Activated T-helper 1 cell treated with Interleukin-2 at 50 U/mL for 16 hours (primary cell): Measurements from ENCODE around the gene CXXC5.

Experiments used
- DNase-seq: peaks from one replicate; pipeline ENCODE4 v3.0.0-alpha.2; 2020; ENCODE audit warnings: low read depth

CXXC5 gene

GRCh38 chr5:139682016-139682975, 34.1 kb downstream of the CXXC5 start:
- DNase-seq: no peak

- DNase-seq: no peak
Measured at GRCh38 chr5:139683295-139684271, 35.4 kb downstream of the CXXC5 start.

GRCh38 chr5:139684350-139684880, 36.3 kb downstream of the CXXC5 start:
- no peak for DNase-seq

GRCh38 chr5:139684881-139685749, 37.0 kb downstream of the CXXC5 start:
- DNase-seq: no peak

- DNase-seq: no peak
Measured at GRCh38 chr5:139685886-139686285, 37.7 kb downstream of the CXXC5 start.

- no peak for DNase-seq
Measured at GRCh38 chr5:139686356-139686705, 38.2 kb downstream of the CXXC5 start.

- DNase-seq: no peak
Measured at GRCh38 chr5:139686706-139687441, 38.7 kb downstream of the CXXC5 start.

GRCh38 chr5:139687656-139688055, 39.5 kb downstream of the CXXC5 start:
- no peak for DNase-seq

GRCh38 chr5:139688088-139688702, 40.0 kb downstream of the CXXC5 start:
- no peak for DNase-seq

GRCh38 chr5:139688751-139689372, 40.7 kb downstream of the CXXC5 start:
- no peak for DNase-seq

- no peak for DNase-seq
Measured at GRCh38 chr5:139689631-139690063, 41.5 kb downstream of the CXXC5 start.

GRCh38 chr5:139690064-139690802, 42.1 kb downstream of the CXXC5 start:
- no peak for DNase-seq

- no peak for DNase-seq
Measured at GRCh38 chr5:139690803-139691629, 42.9 kb downstream of the CXXC5 start.

GRCh38 chr5:139692148-139692547, 44.0 kb downstream of the CXXC5 start:
- no peak for DNase-seq

- no peak for DNase-seq
Measured at GRCh38 chr5:139692679-139693308, 44.6 kb downstream of the CXXC5 start.

- DNase-seq: no peak
Measured at GRCh38 chr5:139693676-139694364, 45.7 kb downstream of the CXXC5 start.

GRCh38 chr5:139694556-139695177, 46.5 kb downstream of the CXXC5 start:
- no peak for DNase-seq
